Hematopoietic multipotent progenitor cell (in vitro differentiated cells): ENCODE data around the gene MRNIP. TPM values are rescaled to one million over a fixed set of nuclear protein-coding genes. Genes with fewer than 3 reads are reported as not detected.

Experiments used
- DNase-seq, 3 donors: peaks; one replicate each; pipeline ENCODE4 v3.0.0-alpha.2; 2011 to 2015; ENCODE audit warnings: low read depth in 2 of 3, low spot score in 2 of 3
- total RNA-seq: library from RNA; depleted of rRNA; stranded (reverse); fragments of >200 nt; gene quantifications from one replicate; pipeline ENCODE4 v1.2.3, GENCODE V29; 2012

The MRNIP gene
- total RNA-seq, 1 donor: 17.0 TPM

DNA sequence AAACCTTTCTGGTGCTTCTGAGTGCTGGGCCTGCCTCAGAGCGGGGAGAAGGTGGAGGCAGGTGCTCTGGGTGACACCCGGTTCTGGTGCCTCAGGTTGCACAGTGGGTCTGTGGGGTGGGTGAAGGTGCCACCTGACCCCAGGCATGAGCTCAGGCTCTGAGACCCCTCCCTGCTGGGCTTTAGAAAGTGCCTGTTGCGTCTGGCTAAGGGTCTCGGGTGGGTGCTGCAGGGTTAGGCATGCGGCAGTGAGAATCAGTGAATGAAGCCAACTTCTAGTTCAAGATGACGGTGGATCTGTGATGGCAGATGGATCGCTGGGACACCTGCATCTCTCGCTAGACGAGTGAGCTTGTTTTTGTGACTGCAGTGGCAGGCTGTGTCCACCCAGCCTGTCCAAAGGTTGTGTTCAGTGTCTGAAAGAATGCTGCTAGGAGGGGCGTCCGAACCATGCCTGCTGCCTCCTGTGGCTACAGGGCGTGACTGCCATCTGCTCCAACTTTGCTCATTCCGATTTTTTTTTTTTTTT, 32.9 kb downstream of the MRNIP start:
- no peak for DNase-seq

DNA sequence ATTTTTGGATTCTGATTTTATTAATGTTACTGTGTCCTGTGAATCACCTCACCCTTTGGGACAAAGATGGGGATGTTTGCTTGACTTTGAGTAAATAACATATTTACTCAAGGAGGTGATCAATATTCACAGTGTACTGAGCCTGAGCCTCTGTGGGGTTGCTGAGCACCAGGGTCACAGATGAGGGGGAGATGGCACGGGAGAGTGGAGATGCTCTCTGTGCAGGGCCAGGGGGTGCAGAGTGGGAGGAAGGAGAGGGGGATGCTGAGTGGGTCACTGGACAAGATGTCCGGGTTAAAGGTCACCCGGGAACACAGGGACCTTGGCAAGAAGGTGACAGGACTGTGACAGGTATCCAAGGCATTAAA, 33.9 kb downstream of the MRNIP start:
- no peak for DNase-seq

DNA sequence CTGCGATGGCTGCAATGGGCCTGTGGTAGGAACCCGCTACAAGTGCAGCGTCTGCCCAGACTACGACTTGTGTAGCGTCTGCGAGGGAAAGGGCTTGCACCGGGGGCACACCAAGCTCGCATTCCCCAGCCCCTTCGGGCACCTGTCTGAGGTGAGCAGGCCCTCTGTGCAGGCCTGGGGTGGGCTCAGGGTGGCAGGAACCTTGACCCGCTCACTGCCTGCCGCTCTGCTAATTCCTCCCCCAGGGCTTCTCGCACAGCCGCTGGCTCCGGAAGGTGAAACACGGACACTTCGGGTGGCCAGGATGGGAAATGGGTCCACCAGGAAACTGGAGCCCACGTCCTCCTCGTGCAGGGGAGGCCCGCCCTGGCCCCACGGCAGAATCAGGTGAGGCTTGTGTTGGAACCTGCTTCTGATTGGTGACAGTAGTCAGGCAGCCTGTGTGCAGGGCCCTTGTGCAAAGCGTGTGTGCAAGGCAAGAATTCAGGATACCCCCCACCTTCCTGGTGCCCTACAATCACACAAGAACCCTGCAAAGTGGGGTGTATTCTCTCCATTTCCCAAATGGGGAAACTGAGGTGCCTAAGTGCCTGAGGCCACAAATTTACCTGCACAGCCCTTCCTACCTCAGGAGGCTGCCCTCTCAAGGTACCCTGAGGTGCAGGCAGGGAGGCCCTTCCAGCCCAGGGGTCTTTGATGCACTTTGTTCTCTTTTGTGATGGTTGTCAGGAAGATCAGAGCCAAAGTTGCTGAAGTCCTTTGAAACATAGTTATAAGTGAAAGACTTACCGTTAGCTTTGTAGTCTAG, 34.5 kb downstream of the MRNIP start:
- DNase-seq: no peak

DNA sequence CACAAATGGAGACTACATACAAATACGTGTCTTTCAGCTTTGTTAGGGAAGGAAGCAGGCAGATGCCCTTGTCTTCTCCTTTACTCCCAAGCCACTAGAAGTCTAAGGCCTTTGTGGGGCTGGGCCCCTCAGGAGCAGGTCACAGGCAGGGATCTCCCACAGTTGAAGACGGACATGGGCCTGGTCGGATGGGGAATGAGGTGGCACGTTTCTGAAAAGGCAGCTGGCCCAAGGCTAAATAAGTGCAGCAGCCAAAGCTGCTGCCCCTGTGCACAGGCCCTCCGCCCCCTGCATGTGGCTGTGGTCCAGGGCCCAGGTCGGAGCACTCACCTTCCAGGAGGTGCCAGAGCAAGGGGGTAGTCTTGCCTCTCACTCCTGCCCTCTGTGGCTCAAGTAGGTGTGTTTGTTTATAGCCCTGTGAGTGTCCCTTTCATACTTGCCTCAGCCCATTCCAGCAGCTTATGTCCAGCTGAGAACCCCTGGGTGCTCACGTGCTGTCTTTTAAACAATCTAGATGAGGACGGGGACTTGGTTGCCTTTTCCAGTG, 36.1 kb downstream of the MRNIP start:
- DNase-seq: no peak

DNA sequence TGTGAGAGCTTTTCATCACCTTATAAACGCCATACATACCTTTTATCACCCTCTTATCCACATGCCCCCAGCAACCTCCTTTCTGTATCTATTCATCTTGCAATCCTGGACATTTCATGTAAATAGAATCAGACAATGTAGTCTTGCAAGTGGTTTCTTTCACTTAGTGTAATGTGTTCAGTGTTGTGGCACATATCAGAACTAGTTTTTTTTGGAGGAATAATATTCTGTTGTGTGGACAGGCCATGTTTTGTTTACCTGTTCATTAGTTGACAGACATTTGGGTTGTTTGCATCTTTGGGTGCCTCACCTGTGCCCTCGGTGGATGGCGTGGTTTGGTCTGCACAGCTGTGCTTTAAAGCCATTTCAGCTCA, 36.6 kb downstream of the MRNIP start:
- no peak for DNase-seq

DNA sequence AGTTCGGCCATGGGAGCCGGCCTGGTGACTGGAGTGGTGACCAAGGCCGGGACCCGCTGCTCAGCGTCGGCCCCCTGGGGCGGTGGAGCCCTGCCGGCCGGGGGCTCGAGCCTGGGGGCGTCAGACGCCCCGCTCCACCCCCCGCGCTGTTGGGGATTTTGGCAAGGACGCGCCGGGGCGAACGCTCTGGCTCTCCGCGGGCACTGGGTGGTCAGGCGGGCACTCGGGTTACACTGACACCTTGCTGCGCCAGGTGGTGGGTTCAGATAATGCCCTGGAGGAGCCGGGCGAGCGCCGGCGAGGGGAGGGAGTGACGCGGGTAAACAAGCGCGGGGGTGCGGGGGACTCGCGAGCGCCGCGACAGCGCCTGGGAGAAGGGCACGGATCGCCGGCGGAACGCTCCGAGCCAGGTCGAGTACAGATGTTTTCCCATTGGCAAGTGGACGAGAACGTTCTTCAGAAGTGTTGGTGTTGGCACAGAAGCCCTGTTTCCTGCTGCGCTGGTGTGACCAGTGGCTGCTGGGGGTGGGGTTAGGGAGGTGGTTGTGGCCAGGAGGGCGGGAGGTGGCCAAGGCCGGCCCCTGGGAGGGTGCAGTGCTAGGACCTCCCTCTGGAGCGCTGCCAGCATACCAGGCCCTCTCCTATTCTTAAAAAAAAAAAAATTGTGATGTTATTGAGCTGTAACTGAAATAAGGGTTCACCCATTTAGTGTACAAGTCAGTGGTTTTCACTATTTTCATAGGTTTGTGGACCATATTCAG, 37.1 kb downstream of the MRNIP start:
- DNase-seq: peak; percentile 59 to 95 (median 89)

DNA sequence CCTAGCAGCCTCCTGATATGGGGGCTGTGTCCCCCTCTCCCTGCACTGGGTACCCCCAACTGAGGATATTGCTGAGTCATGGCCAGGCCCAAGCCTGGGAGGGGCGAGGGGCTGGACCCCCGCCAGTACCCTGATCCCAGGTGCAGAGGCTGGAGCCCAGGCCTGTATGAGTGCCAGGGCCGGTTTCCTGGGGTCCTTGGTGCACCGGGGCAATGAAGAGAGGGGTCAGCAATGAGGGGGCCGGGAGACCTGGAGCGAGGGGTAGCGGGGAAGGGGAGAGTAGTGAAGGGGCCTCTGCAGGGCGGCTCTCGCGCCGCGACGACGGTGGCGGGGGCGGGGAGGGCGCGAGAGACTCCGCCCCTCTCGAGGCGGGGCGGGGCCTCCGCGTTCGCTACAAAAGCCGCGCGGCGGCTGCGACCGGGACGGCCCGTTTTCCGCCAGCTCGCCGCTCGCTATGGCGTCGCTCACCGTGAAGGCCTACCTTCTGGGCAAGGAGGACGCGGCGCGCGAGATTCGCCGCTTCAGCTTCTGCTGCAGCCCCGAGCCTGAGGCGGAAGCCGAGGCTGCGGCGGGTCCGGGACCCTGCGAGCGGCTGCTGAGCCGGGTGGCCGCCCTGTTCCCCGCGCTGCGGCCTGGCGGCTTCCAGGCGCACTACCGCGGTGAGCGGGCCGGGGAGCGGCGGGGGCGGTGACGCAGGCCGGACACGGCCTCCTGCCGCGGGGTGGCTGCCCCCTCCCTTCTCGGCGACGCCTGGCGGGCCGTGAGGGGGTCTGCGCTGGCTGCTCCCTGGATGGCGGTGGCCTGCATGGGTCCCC, 37.9 kb downstream of the MRNIP start, which contains the start of gene SQSTM1:
Gene SQSTM1 (plus strand): TSS at position 423 of the 815 bp plus-strand sequence. CDS start 32 bp downstream, at position 455.
- peak; percentile 80 to 85 (median 82) for DNase-seq

DNA sequence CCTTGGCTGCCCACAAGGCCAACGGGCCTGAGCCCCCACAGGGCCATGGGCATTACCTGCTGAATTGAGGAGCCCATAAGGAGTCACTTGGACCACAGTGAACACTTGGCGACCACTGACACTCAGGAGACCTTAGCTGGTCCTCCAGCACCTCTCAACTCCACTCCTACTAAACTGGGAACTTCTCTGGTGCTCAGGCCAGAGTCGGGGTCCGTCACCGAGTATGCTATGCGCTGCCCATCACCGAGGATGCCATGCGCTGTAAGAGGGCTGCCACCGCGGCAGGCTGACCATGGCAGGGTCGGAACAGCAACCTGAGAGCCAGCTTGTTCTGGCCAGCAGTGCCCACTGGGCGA, 38.5 kb downstream of the MRNIP start:
- no peak for DNase-seq

DNA sequence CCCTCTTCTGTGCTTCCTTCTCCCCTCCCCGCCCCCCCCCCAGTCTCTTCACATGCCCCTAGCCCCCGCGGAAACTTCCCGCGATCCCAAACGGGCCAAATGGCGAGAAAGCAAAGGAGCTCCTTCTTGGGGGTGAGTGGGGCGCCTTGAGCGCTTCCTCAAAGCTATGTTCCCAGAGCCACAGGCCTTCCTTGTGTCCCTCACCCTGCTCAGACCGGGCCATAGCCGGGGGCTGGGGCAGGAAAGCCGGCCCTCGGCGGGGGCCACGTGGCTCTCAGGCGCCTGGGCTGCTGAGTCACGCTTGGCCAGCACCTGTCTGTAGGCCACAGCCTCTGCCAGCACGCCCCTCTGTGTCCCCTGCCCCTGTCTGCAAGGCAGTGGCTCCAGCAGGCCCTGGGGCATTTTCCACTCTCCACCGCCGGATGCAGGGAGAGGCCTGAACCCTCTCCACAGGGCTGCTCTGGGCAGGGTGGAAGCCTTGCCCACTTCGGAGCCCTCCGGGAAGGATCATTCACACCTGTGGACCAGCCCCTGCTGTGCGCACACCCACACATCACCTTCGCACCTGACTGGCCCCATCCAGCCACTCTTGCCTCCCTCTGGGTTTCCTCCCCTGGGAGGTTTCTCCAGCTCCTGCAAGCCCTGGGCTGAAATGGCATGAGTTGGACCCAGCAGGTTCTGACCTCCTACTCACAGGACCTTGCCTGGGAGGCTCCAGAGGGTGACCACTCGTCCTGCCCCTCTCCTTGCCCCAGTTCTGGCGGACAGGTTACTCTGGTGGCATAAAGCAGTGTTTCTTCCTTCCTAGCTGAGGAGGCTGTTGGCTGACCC, 39.1 kb downstream of the MRNIP start:
- DNase-seq: peak in 2 of 3 donors; percentile 64 to 79

DNA sequence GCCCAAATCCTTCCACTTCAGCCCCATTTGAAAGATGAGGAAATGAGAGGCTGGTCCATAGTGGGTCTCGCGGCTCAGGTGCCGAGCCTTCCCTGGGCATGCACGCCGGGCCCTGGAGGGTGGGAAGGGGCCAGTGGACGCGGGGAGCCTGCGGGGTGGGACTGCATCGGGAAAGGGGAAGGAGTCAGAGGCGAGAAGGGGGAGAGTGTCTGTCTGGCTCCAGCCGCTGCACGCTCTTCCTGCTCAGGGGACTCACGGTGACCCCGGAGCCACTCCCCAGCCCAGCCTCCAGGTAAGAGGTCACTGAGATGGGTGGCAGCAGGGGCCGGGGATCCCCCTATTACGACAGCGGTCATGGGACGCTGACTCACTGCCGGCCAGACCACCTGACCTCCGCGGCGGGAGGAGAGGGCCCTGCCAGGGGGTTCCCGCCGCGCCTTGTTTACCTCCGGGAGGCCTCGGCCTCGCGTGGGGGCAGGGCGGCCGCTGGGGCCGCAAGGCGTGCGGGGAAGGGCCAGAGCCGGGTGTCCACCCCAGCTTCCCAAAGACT, 39.8 kb downstream of the MRNIP start:
- DNase-seq: peak; percentile 80 to 97 (median 95)

DNA sequence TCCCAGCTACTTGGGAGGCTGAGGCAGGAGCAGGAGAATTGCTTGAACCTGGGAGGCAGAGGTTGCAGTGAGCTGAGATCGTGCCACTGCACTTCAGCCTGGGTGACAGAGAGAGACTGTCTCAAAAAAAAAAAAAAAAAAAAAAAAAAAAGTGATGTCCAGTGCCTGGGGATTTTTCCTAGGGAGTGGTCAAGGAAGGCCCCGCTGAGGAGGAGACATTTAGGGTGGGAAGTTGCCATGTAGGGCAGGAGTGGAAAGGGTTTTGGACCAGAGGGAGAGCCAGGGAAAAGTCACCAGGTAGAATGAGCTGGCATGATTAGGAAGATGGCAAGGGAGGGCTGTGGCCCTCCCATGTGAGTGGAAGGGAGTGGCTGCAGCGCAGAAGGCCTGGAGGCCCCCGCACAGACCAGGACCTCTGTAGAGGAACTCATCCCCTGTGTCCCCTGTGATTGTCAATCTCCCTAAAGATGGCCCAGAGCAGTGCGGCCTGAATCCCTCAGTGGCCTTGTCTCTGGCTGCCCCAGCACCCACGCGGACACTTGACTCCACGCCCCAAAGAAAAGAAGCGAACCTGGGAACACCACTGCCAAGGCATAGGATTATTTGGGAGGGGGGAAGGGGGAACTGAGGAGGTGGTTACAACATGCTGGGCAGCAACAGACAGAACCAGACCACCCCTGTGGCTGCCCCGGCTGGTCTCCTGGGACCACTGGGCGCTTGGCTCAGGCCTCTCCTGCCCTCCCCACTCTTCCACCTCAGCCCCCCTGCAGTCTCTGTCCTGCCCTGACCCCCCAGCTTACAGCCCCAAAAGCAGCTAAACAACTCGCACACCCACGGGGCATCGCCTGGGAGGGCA, 40.5 kb downstream of the MRNIP start:
- DNase-seq: no peak

DNA sequence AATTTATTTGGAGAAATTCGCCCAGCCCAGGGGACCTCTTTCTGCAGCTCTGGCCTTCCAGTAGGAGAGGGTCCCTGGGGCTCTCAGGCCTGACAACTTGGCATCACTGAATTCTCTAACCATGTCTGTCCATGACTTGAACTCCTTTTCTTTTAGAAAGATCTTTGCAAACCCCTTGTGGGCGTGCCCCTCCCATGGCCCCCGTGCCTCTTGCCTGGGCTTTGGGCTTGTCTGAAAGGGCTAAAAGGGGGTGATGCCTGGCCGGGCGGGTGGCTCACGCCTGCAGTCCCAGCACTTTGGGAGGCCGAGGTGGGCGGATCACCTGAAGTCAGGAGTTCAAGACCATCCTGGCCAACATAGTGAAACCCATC, 41.2 kb downstream of the MRNIP start:
- DNase-seq: no peak

DNA sequence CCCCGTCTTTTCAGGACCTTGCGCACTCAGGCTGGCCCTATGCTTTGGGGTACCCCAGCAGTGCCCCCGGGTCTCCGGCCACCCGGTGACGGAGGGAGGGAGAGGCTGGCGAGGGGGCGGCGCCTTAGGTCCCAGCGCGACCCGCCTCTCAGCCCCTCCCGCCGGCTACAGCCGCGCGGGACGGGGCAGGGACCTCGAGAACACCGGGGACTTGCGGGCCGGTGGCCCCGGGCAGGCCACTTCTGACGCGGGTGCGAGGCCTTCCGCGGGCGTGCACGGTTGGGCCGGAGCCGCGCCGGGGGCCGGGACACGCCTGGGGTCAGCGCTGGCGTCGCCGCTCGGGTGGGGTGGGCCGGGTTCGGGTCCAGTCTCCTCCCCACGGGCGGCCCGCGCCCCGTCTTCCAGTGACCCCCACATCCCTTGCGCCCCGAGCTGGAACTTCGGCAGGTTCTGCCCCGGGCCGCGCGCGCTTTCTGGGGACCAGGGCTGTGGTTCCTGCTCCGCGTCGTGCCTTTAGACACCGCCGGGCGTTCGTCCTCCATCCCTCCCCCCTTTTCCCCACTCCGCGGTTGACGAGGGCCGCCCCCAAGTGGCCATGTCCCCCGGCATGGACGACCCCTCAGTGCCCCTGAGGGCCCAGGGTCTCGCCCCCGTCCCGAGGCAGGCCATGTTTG, 41.7 kb downstream of the MRNIP start:
- DNase-seq: no peak

DNA sequence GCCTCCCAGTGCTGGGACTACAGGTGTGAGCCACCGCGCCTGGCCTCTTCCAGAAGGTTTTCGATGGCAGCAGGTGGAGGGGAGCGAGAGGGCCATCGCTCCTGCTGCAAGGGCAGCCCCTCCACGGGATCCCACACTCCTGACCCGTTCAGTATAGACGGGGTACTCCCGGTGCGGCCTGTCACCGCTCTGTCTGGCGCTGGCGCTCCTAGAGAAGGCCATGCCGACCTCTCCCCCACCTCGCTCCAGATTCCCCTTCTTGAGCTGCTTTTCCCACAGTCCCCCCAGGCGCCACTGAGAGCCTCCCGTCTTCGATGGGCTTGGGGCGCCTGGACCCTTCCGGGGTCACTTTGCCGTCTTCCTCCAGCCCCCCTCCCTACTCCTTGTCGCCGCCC, 42.2 kb downstream of the MRNIP start:
- no peak for DNase-seq

DNA sequence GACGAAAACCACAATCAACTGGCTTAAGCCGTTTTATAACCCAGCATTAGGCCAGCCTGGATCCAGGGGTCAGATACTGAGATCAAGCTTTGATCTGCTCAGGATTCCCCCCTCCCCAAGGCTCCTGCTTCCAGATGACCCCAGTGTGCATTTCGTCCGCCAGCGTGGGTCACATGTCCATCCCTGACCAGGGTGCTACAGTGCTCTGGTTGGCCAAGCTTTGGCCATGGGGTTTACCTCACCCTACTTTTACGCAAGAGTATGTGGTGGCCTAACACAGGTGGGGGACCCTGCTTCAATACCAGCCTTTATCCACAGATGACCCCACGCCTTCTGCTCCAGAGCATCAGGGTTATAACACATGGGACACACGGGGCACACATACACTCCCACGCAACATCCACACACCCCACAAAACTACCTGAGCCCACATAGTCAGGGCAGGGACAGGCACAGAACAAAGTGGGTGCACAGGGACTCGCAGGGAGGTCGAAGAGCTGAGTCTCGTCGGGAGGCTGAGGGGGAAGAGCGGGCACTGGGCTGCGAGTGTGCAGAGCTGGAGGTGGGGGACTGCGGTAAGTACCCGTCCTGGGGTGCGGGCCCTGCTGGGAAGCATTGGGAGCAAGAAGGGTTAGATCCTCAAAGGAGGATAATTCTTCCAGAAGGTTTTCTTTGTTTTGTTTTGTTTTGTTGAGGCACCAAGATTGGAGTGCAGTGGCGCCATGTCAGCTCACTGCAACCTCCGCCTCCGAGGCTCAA, 42.9 kb downstream of the MRNIP start:
- DNase-seq: no peak

DNA sequence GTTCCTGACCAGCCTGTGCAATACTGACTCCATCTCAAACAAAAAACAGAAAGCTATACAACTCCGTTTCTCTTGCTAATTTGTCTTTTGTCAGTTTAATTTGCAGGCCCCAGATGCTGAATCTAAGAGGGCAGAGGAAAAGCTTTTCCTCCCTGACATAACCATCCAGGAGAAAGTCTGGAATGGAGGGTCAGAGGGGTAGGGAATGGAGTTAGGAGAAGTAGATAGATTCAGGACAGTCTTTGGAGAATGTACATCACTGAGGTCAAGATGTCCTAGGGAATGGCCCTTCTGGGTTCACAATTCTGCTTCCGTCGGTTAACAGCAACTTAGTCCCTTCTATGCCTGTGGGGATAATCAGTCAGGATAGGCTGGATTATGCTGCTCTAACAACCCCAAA, 44.5 kb downstream of the MRNIP start:
- no peak for DNase-seq

DNA sequence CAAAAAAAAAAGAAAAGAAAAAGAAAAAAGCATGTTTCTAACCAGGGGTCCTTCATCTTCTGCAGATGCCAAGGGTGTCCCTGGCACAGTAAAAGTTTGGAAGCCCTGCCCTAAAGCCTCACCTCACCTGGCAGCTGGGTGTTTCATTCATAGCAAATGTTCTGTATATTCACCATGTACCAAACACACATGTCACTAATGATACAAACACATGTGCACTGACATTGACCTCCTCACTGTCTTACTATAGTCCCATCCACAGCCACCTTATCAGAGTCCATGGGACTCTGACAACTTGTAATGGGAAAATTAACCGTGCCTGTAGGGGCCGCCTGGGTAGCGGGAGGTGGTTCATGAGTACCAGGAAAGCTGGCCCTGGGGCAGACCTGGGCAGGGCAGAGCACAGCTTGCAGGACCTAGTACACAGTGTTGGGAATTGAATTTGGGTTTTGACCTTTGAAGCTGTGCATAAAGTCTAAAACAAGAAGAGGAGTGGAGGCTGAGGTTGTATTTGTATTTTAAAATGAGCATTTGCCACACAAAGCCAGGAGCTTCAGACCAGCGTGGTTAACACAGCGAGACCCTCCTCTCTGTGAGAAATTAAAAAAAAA, 45.5 kb downstream of the MRNIP start:
- no peak for DNase-seq
